Activated CD8-positive, alpha-beta memory T cell treated with anti-CD3 and anti-CD28 coated beads for 1 hour (primary cell): ENCODE measurements around the gene PSME2.

Experiments used
- DNase-seq, 2 donors: peaks; one replicate each; pipeline ENCODE4 v3.0.0-alpha.2; 2020; ENCODE audit warnings: low read depth in 1 of 2; ENCODE audit errors: extremely low read depth in 1 of 2

PSME2 gene

DNA sequence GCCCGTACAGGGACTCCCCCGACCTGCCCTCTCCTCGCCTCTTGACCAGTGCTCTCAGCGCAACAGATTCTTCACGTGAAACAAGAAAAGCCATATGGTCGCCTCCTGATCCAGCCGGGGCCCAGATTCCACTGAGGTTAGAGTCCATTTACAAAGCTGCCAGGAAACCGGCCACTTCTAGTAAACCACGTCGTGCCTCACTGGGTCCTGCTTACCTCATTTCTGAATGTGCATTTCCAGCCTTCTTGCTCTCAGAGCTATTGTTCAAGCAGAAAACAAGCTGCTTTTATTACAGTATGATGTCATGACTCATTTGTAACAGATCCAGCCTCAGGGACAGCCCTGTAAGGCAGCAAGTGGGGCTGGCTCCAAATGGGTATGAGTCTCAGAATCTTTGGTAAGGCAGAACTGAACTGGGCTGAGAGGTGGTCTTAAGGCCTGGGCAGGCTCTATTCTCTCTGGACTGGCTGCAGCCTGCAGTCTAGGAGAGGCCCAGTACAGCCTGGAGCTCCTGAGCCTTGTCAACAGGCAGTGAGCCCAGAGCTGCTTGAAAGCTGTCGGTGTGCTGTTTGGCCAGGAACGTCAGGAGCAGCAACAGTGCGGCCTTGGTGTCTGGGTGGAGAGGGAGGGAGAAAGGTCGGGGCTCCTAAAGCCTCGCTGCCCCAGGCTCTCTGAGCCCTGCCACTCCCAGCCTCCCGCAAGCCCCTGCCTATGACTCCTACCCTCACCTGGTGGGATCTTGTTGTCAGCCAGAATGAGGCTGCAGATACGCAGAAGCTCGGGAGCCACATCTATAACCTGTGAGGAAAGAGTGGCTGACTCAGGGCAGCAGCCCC, 33.8 kb upstream of the PSME2 start:
- DNase-seq: no peak

- no peak for DNase-seq
Observed at GRCh38 chr14:24179294-24179960, 33.0 kb upstream of the PSME2 start.

GRCh38 chr14:24178399-24179178, 32.2 kb upstream of the PSME2 start:
- no peak for DNase-seq

DNA sequence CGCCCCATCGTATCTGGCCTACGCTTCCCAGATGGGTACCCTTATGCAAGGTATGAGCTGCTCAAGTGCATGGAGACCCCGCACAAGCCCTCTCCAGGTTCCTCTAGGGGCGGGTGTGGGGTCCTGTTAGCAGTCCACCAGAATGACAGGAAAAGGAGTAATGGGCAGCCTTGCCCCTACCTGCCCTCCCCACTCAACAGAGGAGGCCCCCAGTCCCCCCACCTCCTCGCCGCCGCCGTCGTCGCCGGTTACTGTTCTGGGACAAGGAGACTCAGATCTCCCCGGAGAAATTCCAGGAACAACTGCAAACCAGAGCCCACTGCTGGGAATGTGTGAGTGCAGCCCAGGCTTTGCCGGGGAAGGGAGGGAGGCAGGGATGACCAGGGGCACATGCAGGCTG, 31.5 kb upstream of the PSME2 start:
- DNase-seq: no peak

DNA sequence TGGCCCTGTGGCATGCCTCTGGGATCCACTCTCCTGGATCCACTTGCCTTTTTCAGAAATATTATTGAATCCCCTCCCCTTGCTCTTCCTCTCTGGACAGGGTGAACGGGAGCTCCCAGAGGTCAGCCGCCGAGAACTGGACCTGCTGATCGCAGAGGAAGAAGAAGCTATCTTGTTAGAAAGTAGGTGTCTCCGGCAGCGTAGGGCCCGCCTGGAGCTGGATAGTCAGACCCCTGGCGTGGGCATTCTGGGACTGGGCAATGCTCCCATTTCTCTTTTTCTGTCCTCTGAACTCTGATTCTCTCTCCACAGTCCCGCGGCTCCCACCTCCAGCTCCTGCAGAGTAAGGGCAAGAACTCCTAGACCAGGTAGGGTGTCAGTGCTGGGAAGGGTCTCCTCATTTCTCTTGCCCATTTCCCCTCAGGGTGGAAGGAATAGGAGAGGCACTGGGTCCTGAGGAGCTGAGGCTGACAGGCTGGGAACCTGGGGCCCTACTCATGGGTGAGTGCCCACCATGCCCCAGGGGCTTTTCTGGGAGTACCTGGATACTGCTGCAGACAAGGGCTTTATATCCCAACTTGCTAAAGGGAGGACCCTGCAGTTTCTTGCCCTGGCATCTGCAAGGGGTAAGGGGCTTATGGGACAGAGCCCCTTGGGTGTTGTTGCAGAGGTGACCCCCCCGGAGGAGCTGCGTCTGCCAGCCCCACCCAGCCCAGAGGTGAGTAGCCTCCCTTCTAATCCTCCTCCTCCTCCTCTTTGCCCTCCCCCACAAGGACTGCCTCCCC, 30.8 kb upstream of the PSME2 start:
- no peak for DNase-seq

GRCh38 chr14:24176599-24176998, 30.2 kb upstream of the PSME2 start:
- DNase-seq: no peak

GRCh38 chr14:24172871-24173281, 26.5 kb upstream of the PSME2 start:
- no peak for DNase-seq

GRCh38 chr14:24172261-24172860, 26.0 kb upstream of the PSME2 start:
- DNase-seq: no peak

DNA sequence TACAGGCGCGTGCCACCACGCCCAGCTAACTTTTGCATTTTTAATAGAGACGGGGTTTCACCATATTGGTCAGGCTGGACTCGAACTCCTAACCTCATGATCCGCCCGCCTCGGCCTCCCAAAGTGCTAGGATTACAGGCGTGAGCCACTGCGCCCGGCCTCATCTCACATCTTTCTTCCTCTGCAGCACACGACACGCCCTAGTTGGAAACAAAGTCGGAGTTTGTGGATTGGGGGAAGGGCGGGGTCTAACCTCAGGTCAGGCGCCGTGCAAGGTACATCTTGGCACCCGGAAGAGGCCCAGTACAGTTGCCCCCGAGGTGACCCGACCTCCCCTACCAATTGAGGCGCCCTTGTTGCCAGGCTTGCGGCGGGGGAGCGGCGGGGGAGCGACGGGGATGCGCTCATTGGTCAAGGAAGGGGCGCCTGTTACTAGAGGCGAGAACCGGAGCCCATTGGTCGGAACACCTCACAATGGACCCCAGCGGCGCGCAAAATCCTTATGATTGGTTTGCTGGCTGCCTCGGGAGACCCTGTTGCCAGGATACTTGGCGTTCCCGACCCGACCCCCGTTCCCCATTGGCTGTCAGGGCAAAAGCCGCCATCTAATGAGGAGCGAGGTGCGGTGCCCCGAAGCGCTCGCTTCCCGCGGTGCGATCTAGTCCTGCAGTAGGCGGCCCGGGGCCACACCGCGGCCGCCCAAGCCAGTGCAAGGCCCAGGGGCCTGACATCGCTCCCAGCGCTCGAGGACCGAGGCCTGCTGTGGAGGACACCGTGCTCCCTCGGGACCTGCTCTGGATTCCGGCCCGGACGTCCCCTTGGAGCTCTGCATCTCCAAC, 25.2 kb upstream of the PSME2 start, which contains the start of gene REC8:
Gene REC8, plus strand, starts transcription at position 659 of the 839 bp plus-strand sequence. CDS start 473 bp downstream, outside the sequence.
- peak; percentile 56 to 63 for DNase-seq

GRCh38 chr14:24167469-24168114, 21.2 kb upstream of the PSME2 start:
- no peak for DNase-seq

GRCh38 chr14:24165785-24166184, 19.4 kb upstream of the PSME2 start:
- no peak for DNase-seq

GRCh38 chr14:24164518-24164991, 18.1 kb upstream of the PSME2 start:
- no peak for DNase-seq

DNA sequence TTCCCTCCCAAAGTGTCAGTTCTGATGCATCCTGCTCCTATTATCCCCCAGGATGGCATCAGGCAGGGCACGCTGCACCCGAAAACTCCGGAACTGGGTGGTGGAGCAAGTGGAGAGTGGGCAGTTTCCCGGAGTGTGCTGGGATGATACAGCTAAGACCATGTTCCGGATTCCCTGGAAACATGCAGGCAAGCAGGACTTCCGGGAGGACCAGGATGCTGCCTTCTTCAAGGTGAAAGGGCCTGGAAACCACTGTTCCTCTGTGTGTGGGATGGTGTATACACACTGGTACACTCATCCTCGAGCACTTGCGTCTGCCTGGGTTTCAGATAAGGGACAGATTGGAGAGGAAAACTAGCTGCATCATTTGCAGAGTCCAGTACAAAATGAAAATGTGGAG, 15.7 kb upstream of the PSME2 start:
- DNase-seq: no peak

DNA sequence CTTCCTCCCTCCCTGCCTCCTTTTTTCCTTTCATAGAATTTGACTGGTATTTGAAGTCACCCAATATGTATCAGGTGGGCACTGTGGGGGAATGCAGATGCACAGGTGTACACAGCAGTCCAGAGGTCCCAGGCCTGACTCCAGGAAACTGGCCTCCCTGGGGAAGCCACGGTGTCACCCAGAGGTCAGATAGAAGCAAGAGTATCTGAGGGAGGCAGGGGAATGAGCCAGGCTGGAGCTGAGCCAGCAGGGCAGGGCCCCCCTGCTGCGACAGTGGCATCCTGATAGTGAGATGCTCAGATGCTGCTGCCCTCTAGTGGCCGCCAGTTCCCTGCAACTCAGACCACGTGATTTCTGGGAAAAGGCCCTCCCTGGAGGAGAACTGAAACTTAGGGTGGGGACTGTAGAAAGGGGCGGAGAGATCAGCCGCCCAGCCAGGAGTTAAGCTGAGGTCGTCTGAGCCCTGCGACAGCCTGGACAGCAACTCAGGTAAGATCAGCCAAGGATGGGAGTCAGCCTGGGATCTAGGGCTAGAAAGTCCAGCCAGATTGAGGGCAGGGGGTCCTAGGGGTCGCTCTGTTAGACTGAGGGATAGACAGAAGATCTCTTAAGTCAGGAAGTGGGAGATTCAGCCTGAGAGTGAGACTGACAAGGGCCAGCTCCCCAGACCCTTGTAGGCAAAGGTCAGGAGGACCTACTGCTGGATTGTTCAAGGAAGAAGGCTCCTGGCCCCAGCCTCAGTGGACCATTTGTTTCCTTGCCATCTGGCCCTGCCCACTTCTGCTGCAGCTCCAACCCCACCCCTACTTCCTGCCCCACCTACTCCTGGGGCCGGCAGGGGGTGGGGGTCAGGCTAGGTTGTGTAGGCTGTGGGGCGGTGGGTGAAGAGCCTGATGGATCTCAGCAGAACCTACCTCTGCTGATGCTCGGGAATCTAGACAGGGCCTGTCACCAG, 14.7 kb upstream of the PSME2 start, which contains the start of gene IRF9:
Gene IRF9, plus strand, starts transcription at position 416 of the 955 bp plus-strand sequence. CDS start 880 bp downstream, outside the sequence.
- DNase-seq: peak; percentile 94

DNA sequence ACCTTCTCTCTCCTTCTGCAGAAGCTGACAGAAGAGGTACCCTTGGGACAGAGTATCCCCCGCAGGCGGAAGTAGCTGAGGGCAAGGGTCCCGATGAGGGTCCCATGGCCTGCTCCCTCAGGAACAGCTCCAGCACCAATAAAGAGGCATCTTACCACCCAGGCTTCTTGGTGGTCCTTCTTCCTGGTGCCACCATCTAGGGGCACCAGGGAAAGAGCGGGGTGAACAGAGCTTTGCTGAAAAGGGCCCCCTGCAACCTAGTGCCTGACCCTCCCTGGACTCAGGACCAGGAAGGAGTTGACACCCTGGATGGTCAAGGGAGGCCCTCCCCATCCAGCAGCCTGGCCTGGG, 14.1 kb upstream of the PSME2 start:
- DNase-seq: no peak

DNA sequence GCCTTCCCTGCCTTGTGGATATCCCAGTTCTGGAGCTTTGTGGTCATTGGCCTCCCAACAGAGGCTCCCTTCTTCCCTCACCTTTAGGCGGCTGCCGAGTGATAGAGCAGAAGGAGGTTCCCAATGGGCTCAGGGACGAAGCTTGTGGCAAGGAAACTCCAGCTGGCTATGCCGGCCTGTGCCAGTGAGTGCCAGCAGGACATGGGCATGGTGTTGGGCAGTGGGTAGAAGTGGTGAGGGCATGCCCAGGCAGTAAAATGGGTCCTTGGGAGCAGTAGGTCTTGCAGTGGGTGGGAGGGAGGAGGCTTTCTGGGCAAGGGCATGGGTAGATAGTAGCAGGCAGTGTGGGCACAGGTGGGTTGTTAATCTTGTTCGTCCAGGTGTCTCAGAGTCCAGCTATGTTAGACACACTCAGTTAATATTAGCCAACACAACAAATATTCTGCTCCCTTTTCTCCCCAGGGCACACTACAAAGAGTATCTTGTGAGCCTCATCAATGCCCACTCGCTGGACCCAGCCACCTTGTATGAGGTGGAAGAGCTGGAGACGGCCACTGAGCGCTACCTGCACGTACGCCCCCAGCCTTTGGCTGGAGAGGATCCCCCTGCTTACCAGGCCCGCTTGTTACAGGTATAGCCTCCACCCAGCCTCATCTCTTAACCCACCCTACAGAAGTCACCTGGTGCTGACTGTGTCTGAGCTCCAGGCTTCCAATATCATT, 13.5 kb upstream of the PSME2 start:
- no peak for DNase-seq

DNA sequence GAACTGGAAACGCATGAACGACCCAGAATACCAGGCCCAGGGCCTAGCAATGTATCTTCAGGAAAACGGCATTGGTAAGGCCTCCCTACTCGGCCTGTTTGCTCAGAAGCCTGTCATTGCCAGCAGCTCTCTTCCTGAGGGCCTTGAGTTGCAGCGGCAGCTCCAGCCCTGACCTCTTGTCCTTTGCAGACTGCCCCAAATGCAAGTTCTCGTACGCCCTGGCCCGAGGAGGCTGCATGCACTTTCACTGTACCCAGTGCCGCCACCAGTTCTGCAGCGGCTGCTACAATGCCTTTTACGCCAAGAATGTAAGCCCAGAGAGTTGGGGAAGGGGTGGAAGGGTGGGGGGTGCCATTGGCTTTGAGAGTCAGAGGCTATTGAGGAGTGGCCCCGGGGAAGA, 10.9 kb upstream of the PSME2 start:
- DNase-seq: no peak
